Coronary artery (tissue), 2 donors: Measurements from ENCODE around the gene CBLC.

Source experiments
- DNase-seq: peaks from one replicate; pipeline ENCODE4 v3.0.0-alpha.2; 2017; ENCODE audit warnings: low spot score
- H3K27ac ChIP-seq, 2 donors: fragments of 200-600 bp; sonication (generic); one replicate each; pipeline ENCODE4 v1.5.1; 2016 to 2019
- H3K4me3 ChIP-seq: fragments of 200-600 bp; sonication (generic); 2 replicates; pipeline ENCODE4 v1.5.1; 2016; ENCODE audit warnings: mild to moderate bottlenecking, moderate library complexity
- CTCF ChIP-seq: fragments of 200-600 bp; sonication (generic); IDR thresholded peaks from one replicate; pipeline ENCODE4 v1.5.1; 2019; ENCODE audit warnings: antibody characterized with exemption

Gene CBLC

DNA sequence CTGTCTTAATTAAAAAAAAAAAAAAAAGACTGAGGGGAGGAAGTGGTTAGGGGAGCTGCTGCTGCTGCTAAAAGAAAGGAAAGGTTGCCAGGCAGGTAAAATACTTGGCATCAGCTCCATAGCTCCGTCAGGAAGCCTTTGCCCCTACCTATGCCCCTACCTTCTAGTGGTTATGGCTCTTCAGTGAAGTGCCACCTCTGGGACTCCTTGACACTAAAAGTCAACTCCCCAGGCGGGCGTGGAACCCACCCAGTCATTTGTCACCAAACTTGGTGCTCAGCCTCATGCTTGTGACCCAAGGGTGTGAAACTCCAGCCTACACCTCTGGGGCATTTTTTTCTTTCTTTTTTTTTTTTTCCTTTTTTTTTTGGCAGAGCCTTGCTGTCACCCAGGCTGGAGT lies 63.5 kb downstream of the CBLC start:
- Histone ChIP-seq H3K4me3 (no peak overlapping the region), H3K27ac (no peak overlapping the region)
- no peak for DNase-seq
- no peak for TF ChIP-seq CTCF

GRCh38 chr19:44845286-44845611 lies 67.6 kb downstream of the CBLC start:
- Histone ChIP-seq H3K27ac (peak overlapping the region; percentile 58 to 95), H3K4me3 (peak overlapping the region; percentile 92)
- peak; percentile 77 for DNase-seq
- TF ChIP-seq CTCF: no peak

DNA sequence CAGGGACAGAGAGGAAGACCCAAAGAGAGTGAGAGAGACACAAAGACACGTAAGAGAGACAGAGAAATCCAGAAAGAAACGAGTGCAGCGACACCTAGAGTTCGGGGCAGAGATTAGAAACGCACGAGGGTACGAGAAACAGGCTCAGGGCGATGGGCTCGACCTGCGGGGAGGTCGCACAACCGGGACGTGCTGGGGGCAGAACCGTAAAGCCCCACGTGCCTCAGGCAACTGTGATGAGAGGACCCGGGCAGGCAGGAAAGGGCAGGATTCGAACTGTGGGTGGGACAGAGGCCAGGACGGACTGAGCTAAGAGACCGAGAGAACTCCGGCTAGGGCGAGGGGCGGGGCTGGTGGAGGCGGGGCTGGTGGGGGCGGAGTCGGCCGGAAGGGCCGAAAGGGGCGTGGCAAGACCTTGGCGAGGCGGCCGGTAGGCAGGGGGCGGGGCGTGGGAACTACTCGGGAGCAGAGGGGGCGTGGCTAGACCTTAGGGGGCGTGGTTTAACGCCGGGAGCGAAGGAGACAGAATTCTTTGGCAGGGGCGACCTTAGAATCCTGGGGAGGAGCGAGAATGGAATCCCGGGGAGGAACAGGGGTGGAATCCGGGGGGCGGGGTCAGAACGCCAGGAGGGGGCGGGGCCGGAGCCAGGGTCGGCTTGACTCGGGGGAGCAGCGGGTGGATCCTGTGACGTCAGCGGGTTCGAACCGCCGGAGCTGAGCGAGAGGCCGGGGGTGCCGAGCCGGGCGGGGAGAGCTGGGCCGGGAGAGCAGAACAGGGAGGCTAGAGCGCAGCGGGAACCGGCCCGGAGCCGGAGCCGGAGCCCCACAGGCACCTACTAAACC lies 68.1 kb downstream of the CBLC start, which contains the start of gene NECTIN2:
NECTIN2 (plus strand) TSS at position 686 of the 843 bp plus-strand sequence. CDS start 229 bp downstream, outside the sequence.
- H3K27ac ChIP-seq: peak within 1 kb of the TSS; percentile 95 to 96
- peak; percentile 100 for DNase-seq
- H3K4me3 ChIP-seq: peak within 1 kb of the TSS; percentile 92
- peak; percentile 42 for TF ChIP-seq CTCF

- TF ChIP-seq CTCF: no peak
- H3K27ac ChIP-seq: peak overlapping the region; percentile 95 to 96
- peak; percentile 84 for DNase-seq
- H3K4me3 ChIP-seq: peak overlapping the region; percentile 92
These were observed 68.9 kb downstream of the CBLC start for GRCh38 chr19:44846455-44847143.

DNA sequence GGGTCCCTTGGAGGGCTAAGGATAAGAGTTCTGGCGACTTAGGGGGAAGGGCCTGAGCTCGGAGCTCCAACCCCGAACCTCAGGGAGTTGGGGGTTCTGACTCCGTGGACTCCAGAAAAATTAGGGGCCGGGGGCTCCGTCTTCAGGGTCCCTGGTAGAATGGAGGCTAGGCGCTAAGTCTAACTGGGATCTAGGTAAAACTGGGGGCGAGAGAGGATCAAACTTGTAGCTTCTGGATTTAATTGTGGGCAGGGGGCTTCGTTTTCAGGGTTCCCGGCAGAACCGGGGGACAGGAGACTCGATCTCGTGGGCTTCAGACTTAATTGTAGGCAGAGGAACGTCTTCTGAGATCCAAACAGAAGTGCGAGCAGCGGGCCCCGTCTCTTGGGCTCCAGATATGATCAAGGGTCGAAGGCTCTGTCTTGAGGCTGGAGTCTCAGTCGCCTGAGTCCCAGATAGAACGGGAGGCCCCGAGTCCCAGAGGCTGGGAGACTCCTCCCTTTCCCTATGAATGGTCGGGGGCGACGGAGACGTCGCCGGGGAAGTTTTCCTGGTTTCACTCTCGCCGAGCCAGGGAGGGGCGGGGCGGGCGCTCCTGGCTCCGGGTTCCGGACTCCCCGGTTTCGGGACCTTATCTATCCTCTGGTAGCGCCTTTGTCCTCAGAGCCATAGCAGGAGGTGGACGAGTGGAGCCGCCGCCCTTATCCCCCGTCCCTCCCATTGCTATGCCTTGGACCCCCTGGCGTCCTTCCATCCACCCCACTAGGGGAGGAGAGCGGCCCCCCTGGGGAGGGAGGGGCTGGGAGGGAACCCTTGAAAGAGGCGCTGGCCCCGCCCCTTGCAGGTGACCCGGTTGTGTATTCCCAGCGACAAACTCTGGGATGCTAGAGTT lies 69.7 kb downstream of the CBLC start:
- Histone ChIP-seq H3K27ac (peak overlapping the region; percentile 95 to 96), H3K4me3 (peak overlapping the region; percentile 92)
- no peak for TF ChIP-seq CTCF
- DNase-seq: peak; percentile 87

DNA sequence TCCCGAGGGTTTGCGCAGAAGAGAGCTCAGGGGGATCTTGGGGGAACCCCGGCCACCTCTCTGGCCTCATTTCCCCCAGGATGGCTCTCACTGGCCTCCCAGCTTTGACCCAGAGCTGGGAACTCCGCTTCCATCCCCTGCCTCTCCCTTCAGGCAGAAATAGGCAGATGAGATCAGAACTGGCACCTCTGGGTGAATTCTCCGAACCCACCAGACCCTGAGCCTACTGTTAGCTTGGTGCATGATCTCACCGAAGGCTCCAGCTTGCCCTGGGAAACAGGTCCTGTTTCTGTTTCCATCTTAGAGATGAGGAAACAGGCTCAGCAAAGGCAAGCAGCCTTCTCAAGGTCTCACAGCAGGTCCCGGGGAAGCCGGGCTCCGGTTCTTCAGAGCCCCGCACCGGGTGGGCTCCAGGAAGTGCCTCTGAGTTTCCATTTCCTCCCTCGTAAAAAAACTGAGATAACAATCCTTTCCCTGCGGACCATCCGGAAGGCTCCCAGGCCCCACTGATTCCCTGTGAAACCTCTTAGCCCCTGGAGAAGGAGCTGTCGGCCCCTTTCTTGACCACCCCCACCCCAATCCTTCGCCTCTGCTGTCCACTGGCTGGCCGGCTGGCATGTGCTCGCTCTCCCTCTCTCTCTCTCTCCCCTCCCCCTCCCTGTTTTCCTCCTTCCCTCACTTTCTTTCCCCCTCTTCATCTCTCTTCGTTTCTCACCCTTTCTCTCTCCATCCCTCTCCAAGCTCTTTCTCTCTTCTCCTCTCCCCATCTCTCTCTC lies 70.5 kb downstream of the CBLC start:
- Histone ChIP-seq H3K4me3 (peak overlapping the region; percentile 92), H3K27ac (peak overlapping the region; percentile 95 to 96)
- TF ChIP-seq CTCF: no peak
- peak; percentile 85 for DNase-seq
